ENCODE results near the gene KEAP1. TPM values are rescaled to one million over a fixed set of nuclear protein-coding genes. Genes with fewer than 3 reads are reported as not detected.

Gene KEAP1
- total and polyA plus RNA-seq, 2 of the 8 experiments (the other 6 are each of a cell fraction or from before 2014, with no cell fraction given), result 80.6 to 106 TPM

DNA sequence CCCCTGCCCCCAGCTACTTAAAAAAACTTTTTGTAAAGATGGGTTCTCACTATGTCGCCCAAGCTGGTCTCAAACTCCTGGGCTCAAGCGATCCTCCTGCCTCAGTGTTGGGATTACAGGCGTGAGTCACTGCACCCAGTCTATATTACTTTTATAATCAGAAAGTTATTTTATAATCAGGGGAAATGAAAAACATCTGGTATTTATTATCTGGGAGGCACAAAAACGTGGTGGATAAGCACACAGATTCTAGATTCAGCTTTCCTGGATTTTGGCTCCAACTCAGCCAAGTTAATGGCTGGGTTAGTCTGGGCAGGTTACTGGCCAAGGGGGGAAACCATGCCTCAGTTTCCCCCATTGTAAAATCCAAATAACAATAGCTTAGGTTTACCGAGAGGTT lies 24.7 kb downstream of the KEAP1 start:
- Histone ChIP-seq H3K23me2 (ENCODE audit: low read depth, low read length) (no peaks in the 10 kb centered on the region; the same call in 1 of the 2 replicates), H3K4me3 (ENCODE audit: extremely low read depth in 1 of 4, insufficient read depth in 2 of 4, low read depth in 3 of 4, low read length in 4 of 4) (no peak overlapping the region), H3K4me1 (replicated peaks in 1 of 4; ENCODE audit: control insufficient read depth in 3 of 4, insufficient read depth in 4 of 4, low read length in 3 of 4) (peaks cover 0 to 4% (median 0%) of the 10 kb centered on the region in 4 experiments; a peak in 2 of 7 replicates), H3K56ac (replicated peaks; ENCODE audit: insufficient read length, low read depth, low read length) (no peak overlapping the region), H3K9ac (replicated peaks in 1 of 4; ENCODE audit: extremely low read depth in 1 of 4, low read depth in 3 of 4, low read length in 3 of 4) (no peak overlapping the region), H3K27me3 (replicated peaks in 1 of 4; ENCODE audit: control insufficient read depth in 3 of 4, extremely low read depth in 1 of 4, insufficient read depth in 3 of 4, low read length in 3 of 4) (peaks cover 6 to 11% (median 9%) of the 10 kb centered on the region in 4 experiments), H2BK15ac (ENCODE audit: low read length) (no peak overlapping the region), H3K79me2 (ENCODE audit: control insufficient read depth in 1 of 2, insufficient read depth in 2 of 2, low read length in 2 of 2) (no peaks in the 10 kb centered on the region), H4K20me1 (replicated peaks in 1 of 2; ENCODE audit: control insufficient read depth in 1 of 2, insufficient read depth in 2 of 2, low read length in 2 of 2) (no peaks in the 10 kb centered on the region), H3K4ac (replicated peaks; ENCODE audit: insufficient read length, low read depth, low read length) (no peak overlapping the region), H3K23ac (ENCODE audit: insufficient read length) (no peak overlapping the region), H2BK5ac (ENCODE audit: low read depth, low read length) (no peak overlapping the region), H3K14ac (ENCODE audit: insufficient read length) (no peak overlapping the region), H2BK20ac (ENCODE audit: low read length) (no peak overlapping the region), H4K91ac (replicated peaks; ENCODE audit: insufficient read length, low read length) (no peak overlapping the region), H4K5ac (ENCODE audit: insufficient read length, low read depth, low read length) (no peak overlapping the region), H3K27ac (ENCODE audit: low read depth, low read length) (no peak overlapping the region), H3K9me3 (ENCODE audit: insufficient read depth in 2 of 2, low read depth in 1 of 2, low read length in 1 of 2) (no peaks in the 10 kb centered on the region; a peak in 1 of 4 replicates), H2BK12ac (ENCODE audit: low read depth, low read length) (no peak overlapping the region), H2AFZ (ENCODE audit: low read length) (no peak overlapping the region), H3K4me2 (ENCODE audit: insufficient read depth in 1 of 2, low read depth in 2 of 2, low read length in 2 of 2) (peak overlapping the region in 1 of 2 experiments; percentile 56; a peak in 1 of 4 replicates), H4K8ac (ENCODE audit: extremely low read depth, insufficient read depth, low read length) (no peak overlapping the region), H2AK5ac (ENCODE audit: low read depth, low read length) (no peak overlapping the region), H3K79me1 (ENCODE audit: low read depth, low read length) (no peaks in the 10 kb centered on the region), H2BK120ac (replicated peaks; ENCODE audit: low read depth, low read length) (no peak overlapping the region), H3K18ac (ENCODE audit: extremely low read depth, low read length) (no peak overlapping the region), H3K36me3 (ENCODE audit: control insufficient read depth in 2 of 4, insufficient read depth in 4 of 4, low read length in 3 of 4) (no peaks in the 10 kb centered on the region)
- no peak for TF ChIP-seq BACH1 (IDR thresholded peaks at IDR 0.05; ENCODE audit: low read length)
- TF ChIP-seq TEAD4 (IDR thresholded peaks at IDR 0.05; ENCODE audit: low read depth, low read length), result no peak
- TF ChIP-seq TAF7 (optimal IDR thresholded peaks at IDR 0.05; ENCODE audit: borderline replicate concordance, low read depth, low read length), result no peak
- TF ChIP-seq SIN3A (conservative IDR thresholded peaks at IDR 0.05 in 1 of 2, IDR thresholded peaks at IDR 0.05 in 1 of 2; ENCODE audit: low read depth in 1 of 2, low read length in 2 of 2), result no peak
- ChIA-PET POLR2A (ENCODE audit: partially characterized antibody) (interaction anchor here (1.0 to 1.1 kb wide), 3 partner anchors 11 to 21 kb away, joined by 3 read pairs; no protein-coding TSS in a partner anchor), CTCF (ENCODE audit: partially characterized antibody) (interaction anchor here (0.6 to 5.1 kb wide), 15 partner anchors 12 to 377 kb away, joined by 3 to 29 read pairs (median 4); no protein-coding TSS in a partner anchor)
- FAIRE-seq, result no peak
- no peak for DNase-seq (ENCODE audit: low read depth in 1 of 2, low spot score in 2 of 2)
- WGBS, 2 experiments (ENCODE audit: extremely low coverage in 1 of 2, insufficient coverage in 1 of 2, insufficient read length in 1 of 2, insufficient replicate concordance in 2 of 2, low coverage in 1 of 2, low lambda C conversion rate in 2 of 2, missing lambda C conversion rate in 1 of 2), result 53% methylated on average over 5 of the region's 5 CpGs; no CpG with 5 or more reads in 1 of the 2 experiments

All from H1 (cell line).